HG03108 (cell line): ENCODE results near the gene CARS2.
"Not testable (repeated sequence)": the region's sequence is repeated elsewhere in the genome, so short reads cannot be mapped to it uniquely, and the experiment has no call there.

Source experiments
- ATAC-seq: cut with Tn5 transposase; IDR thresholded peaks from one replicate; pipeline ENCODE4 v1.9.1; 2021; ENCODE audit warnings: moderate library complexity; ENCODE audit not compliant: unreplicated experiment

The CARS2 gene

DNA sequence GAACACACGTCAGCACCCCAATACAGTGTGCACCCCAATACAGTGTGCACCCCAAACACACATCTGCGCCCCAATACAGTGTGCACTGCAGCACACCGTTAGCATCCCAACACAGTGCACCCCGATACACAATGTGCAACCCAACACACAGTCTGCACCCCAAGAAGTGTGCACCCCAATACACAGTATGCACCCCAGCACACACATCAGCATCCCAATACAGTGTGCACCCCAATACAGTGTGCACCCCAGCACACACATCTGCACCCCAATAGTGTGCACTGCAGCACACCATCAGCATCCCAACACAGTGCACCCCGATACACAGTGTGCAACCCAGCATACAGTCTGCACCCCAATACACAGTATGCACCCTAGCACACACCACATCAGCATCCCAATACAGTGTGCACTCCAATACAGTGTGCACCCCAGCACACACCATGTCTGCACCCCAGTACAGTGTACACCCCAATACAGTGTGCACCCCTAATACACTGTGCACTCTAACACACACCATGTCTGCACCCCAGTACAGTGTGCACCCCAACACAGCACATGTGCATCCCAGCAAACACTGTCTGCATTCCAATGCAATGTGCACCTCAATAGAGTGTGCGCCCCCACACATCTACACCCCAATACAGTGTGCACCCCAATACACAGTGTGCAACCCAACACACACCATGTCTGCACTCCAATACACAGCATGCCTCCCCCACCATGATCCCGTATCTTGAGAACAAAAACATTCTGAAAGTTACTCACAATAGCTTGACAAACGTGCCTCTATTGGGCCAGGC is 855 bp upstream of the CARS2 start:
- ATAC-seq: no peak

- no peak for ATAC-seq
These were observed 525 bp downstream of the CARS2 start for GRCh38 chr13:110705356-110705825.

GRCh38 chr13:110702591-110703526 is 3.1 kb downstream of the CARS2 start:
- ATAC-seq: no peak

DNA sequence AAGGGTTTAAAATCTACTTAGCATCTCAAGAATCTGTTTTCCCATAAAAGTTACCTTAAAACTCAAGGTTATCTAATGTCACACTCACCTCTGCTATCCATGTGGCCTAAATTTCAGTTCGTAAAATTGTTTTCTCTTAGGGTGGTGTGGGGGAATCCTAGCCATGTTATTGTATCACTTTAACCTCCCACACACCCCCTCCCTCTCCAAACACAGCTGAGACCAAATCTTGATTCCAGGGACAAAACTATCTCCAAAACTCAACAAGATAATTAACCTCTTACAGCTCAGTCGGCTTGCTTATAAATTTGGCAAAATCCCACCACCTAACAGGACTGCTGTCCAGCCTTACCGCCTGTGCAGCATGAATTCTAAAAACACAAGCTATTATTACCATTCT is 3.8 kb downstream of the CARS2 start:
- ATAC-seq: no peak

- not testable (repeated sequence) for ATAC-seq
These were observed 4.9 kb downstream of the CARS2 start for GRCh38 chr13:110701061-110701460.

- no peak for ATAC-seq
These were observed 5.3 kb downstream of the CARS2 start for GRCh38 chr13:110700641-110701040.

DNA sequence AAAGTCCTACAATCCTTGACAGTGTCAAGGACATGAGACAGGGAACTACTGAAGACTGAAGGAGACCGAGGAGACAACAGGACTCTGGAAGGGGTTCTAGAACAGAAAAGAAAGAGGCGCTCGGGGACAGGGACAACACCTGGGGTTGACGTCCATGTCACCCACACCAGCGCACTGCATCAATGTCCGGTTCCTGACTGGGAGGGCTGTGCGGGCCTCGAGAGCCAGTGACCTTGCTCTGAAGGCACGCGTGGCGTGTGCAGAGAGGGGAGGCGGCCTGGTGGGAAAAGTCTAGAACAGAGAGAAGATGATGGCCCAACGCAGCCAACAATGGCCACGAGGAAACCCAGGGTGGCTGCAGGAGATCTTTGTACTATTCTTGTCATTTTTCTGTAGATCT is 5.7 kb downstream of the CARS2 start:
- ATAC-seq: no peak

- ATAC-seq: no peak
These were observed 6.5 kb downstream of the CARS2 start for GRCh38 chr13:110699148-110700145.

DNA sequence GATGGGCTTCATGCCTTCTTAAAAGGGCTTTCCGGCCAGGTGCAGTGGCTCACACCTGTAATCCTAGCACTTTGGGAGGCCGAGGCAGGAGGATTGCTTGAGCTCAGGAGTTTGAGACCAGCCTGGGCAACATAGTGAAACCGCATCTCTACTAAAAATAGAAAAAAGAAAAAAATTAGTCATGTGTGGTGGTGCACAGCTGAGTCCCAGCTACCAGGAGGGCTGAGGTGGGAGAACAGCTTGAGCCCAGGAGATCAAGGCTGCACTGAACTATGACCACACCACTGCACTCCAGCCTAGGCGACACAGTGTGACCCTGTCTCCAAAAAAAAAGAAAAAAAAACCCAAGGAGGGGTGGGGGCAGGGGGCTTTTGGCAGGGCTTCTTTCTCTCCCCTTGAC is 7.2 kb downstream of the CARS2 start:
- ATAC-seq: no peak

DNA sequence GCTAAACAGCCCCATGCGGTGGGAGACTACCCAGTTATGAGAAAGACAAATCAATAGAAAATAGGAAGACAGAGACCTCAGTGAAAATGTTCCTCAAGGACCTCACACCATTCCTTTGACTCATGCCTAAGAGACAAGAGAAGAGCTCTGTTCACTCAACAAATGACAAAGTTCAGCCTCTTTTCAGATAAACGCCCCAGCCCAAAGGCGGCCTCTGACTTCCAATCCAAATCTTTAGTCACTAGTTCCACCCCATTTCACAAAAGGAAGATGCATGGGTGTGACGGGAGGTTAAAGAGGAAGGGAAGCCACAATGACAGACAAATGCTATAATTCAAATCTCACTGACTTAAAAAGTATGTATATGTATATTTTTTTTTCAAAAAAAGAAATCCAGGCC is 8.1 kb downstream of the CARS2 start:
- ATAC-seq: no peak

- no peak for ATAC-seq
These were observed 9.1 kb downstream of the CARS2 start for GRCh38 chr13:110696776-110697175.

DNA sequence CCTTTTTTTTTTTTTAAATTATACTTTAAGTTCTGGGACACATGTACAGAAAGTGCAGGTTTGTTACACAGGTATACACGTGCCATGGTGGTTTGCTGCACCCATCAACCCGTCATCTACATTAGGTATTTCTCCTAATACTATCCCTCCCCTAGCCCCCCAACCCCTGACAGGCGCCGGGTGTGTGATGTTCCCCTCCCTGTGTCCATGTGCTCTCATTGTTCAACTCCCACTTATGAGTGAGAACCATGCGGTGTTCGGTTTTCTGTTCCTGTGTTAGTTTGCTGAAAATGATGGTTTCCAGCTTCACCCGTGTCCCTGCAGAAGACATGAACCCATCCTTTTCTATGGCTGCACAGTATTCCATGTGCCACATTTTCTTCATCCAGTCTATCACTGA is 10.1 kb downstream of the CARS2 start:
- ATAC-seq: not testable (repeated sequence)

- ATAC-seq: no peak
These were observed 15.4 kb downstream of the CARS2 start for GRCh38 chr13:110690516-110690915.

DNA sequence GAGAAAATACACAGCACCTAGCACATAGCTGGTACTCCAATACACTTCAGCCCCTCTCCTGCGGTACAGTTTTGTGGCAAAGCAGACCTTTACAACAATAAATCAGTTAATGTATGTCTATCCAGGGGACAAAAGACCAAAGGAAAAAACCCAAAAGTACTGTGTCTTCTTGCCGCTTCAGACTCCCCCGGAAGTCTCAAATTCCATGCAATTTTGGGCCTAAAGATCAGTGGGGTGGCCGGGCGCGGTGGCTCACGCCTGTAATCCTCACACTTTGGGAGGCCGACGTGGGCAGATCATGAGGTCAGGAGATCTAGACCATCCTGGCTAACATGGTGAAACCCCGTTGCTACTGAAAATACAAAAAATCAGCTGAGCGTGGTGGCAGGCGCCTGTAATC is 16.2 kb downstream of the CARS2 start:
- no peak for ATAC-seq

DNA sequence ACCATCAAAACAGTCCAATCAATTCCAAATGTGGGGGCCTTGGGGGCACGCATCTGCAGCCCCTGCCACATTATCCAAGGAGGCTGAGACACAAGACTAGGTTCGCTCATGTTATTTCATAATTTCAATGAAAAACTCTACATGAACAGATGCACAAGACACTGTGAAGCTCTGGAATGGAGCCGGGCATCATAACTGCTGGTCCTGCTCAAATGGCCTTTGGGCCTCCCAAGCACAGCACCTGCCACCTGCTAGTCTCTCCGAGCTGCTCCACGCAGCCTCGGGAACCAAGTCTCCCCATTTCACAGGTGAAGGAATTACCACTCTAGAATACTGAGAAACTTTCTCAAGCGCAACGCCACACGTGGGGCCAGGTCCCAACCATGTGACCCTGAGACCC is 16.9 kb downstream of the CARS2 start:
- no peak for ATAC-seq

DNA sequence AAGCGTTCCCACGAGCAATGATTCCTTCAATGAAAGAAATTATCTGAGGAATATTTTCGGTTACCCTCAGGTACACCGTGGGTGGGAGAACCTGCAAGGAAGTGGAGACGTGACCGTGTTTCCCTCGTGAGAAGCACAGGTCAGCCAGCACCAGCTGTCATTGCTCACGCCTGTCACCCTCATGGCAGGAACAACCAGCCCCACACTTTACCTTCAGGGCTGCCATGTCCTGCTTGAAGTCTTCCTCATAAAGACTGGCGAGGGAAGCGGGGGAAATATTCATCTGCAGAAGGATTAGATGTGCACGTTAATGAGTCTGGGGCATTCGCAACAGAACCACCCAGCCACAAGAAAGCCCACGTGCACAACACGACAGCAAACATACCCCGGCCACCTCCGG is 18.2 kb downstream of the CARS2 start:
- no peak for ATAC-seq

GRCh38 chr13:110685305-110686020 is 20.5 kb downstream of the CARS2 start:
- ATAC-seq: no peak

GRCh38 chr13:110684388-110685056 is 21.4 kb downstream of the CARS2 start:
- ATAC-seq: no peak

GRCh38 chr13:110683921-110684320 is 22.0 kb downstream of the CARS2 start:
- ATAC-seq: no peak
